ENCODE data around the gene ENPP1. TPM values are rescaled to one million over a fixed set of nuclear protein-coding genes. Genes with fewer than 3 reads are reported as not detected.

Gene ENPP1
- total and polyA plus RNA-seq, 9 of the 15 experiments (the other 6 are each of a cell fraction or from before 2014, with no cell fraction given): 0.03 to 0.56 (median 0.14) TPM

GRCh38 chr6:131828080-131828479, 20.3 kb downstream of the ENPP1 start (continued):
- TF ChIP-seq JUN (IDR thresholded peaks at IDR 0.05; ENCODE audit: borderline replicate concordance, low read depth, low read length): peak; percentile 60; the same call in 1 of the 2 replicates
- no peak for TF ChIP-seq JUN (CRISPR knock-in tag; IDR thresholded peaks at IDR 0.05; ENCODE audit: borderline replicate concordance)
- no peak for TF ChIP-seq DMBX1 (CRISPR knock-in tag; IDR thresholded peaks at IDR 0.05; ENCODE audit: borderline replicate concordance)
- no peak for TF ChIP-seq HMGN3 (IDR thresholded peaks at IDR 0.05; ENCODE audit: borderline replicate concordance, extremely low read depth, insufficient read length, low read depth, low read length)
- no peak for TF ChIP-seq KAT8 (IDR thresholded peaks at IDR 0.05; ENCODE audit: low read depth)
- no peak for TF ChIP-seq ZBTB12 (CRISPR knock-in tag; IDR thresholded peaks at IDR 0.05)
- no peak for TF ChIP-seq ZFP36 (IDR thresholded peaks at IDR 0.05; ENCODE audit: low read depth, low read length, partially characterized antibody)
- TF ChIP-seq ZNF165 (CRISPR knock-in tag; IDR thresholded peaks at IDR 0.05; ENCODE audit: borderline replicate concordance): no peak
- peak in 1 of 2 experiments; percentile 78; a peak in 2 of 4 replicates for TF ChIP-seq ZNF318 (IDR thresholded peaks at IDR 0.05; ENCODE audit: borderline replicate concordance in 1 of 2, low read depth in 1 of 2)
- TF ChIP-seq HINFP (tag; conservative IDR thresholded peaks at IDR 0.05; ENCODE audit: low read depth): no peak
- peak; percentile 29; the same call in 1 of the 2 replicates for TF ChIP-seq ZNF644 (tag; IDR thresholded peaks at IDR 0.05; ENCODE audit: low read depth)
- no peak for TF ChIP-seq PBX2 (CRISPR knock-in tag; IDR thresholded peaks at IDR 0.05; ENCODE audit: low read depth)
- no peak for TF ChIP-seq PBX2 (tag; conservative IDR thresholded peaks at IDR 0.05; ENCODE audit: low read depth)

All from K562 (cell line).